Fibroblast of mammary gland (primary cell): ENCODE data around the gene KRTAP26-1.

Experiments
- DNase-seq: peaks from one replicate; pipeline ENCODE4 v3.0.0-alpha.2; 2010; ENCODE audit warnings: low read depth
- H3K4me3 ChIP-seq: 2 replicates; pipeline ENCODE4 v1.5.1; 2011; ENCODE audit warnings: low read depth, mild to moderate bottlenecking, low read length, moderate library complexity; ENCODE audit not compliant: control insufficient read depth
- TF ChIP-seq, protein P1 (sequence below): conservative IDR thresholded peaks from 2 replicates; pipeline ENCODE4 v1.5.1; 2011; ENCODE audit warnings: low read depth, low read length, inconsistent platforms; ENCODE audit not compliant: control insufficient read depth, insufficient read depth

KRTAP26-1 gene

DNA sequence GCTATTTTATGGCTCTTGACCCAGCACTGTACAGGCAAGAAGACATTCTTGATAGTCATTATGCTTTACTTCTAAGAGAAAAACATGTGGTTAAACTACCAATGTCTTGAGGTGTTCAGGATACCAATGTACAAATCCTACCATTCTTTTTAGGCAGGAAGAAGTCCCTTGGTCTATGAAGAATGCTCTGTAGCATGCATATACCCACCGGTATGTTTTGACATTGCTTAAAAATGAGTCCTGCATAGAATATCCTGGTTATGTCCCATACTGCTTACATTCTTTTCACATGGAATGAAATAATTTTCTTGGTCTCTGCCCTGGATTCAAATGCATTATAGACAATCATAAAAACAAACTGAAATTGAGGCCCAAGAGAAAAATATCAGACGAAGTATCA, 12.6 kb upstream of the KRTAP26-1 start:
- TF ChIP-seq, protein P1, sequence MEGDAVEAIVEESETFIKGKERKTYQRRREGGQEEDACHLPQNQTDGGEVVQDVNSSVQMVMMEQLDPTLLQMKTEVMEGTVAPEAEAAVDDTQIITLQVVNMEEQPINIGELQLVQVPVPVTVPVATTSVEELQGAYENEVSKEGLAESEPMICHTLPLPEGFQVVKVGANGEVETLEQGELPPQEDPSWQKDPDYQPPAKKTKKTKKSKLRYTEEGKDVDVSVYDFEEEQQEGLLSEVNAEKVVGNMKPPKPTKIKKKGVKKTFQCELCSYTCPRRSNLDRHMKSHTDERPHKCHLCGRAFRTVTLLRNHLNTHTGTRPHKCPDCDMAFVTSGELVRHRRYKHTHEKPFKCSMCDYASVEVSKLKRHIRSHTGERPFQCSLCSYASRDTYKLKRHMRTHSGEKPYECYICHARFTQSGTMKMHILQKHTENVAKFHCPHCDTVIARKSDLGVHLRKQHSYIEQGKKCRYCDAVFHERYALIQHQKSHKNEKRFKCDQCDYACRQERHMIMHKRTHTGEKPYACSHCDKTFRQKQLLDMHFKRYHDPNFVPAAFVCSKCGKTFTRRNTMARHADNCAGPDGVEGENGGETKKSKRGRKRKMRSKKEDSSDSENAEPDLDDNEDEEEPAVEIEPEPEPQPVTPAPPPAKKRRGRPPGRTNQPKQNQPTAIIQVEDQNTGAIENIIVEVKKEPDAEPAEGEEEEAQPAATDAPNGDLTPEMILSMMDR: no peak
- no peak for DNase-seq

DNA sequence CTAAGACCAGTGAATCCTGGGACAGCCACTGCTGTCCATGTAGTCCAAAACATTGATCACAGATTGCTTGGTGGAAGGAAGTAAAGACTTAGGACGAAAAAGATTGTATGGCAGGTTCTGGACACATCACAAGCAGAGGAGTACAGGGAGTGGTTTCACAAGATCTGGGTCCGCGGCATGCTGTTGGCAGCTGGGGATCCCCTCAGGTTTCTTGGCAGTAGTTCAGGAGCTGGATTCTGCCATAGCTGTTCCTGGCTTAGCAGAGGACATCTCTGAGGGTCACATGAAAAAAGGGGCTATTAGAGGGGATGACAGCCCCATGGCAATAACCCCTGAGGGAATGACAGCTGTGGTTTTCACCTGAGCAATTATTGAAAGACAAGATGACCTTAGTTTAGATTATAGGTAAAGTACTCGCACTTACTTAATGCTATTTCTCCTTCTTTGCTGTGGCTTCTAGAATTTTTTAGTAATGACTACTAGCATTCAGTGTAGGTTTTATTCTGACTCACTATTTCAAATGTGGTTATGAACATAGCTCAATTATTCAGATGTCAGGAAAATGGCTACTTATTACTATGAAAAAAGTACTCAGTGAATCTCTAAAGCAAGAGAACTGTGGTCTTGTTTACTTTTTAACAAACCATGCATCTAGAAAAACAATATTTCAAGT, 9.2 kb upstream of the KRTAP26-1 start:
- no peak overlapping the region for H3K4me3 ChIP-seq
- TF ChIP-seq, protein P1: no peak
- no peak for DNase-seq

More for the DNA sequence above, 12.6 kb upstream of the KRTAP26-1 start:
- H3K4me3 ChIP-seq: no peak overlapping the region

DNA sequence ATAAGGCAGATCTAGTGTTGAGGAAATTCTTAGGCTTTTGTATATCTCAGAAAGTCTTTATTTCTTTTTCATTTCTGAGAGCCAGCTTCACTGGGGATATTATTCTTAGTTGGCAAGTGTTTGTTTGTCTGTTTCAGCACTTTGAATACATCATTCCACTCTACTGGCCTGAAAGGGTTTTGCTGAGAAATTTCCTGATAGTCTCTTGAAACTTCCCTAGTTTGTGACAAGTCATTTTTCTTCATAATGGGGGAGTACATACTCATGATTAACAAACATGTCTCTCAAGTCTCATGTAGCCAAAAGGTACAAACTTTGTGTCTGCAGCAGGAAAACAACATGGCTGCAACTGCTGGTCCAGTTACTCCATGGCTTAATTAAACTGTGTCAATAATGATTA, 6.3 kb upstream of the KRTAP26-1 start:
- no peak overlapping the region for H3K4me3 ChIP-seq
- TF ChIP-seq, protein P1: no peak
- no peak for DNase-seq

DNA sequence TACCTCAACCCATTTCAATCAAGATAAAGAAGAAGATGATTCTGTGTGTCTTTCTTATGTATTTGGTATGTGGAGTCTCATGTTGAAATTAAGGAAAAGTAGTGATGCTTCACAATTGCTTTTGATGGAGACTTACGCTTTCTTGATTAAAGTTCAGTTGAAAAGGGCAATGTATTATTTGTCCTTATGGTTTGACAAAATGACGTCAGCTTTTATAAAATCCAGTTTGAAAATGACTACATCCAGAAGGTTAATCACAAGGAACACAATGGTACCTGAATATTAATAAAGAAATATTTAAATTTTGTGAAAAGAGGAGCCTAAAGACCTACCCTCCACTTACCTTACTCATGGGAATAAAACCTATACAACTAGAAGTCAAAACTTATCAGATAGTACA, 4.4 kb downstream of the KRTAP26-1 start:
- TF ChIP-seq, protein P1: no peak
- H3K4me3 ChIP-seq: no peak overlapping the region
- no peak for DNase-seq

DNA sequence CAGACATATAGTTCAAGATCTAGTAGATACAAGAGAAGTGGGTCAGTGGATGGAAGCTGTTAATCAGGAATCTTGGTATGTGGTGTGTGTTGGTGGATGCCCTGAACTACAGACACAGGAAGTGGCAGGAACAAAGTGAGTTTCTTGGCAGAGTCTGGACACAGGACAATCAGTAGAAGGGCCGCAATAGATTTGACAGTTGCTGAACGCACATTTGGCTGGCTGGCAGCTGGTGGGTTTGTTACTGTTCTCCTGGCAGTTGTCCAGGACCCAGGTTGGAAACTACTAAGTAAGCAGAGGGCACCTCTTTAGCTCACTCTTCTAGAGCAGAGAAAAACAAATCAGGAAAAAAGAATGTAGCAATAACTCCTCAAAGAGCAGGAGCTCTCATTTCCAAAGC, 13.2 kb downstream of the KRTAP26-1 start:
- no peak for DNase-seq
- TF ChIP-seq, protein P1: no peak
- H3K4me3 ChIP-seq: no peak overlapping the region

DNA sequence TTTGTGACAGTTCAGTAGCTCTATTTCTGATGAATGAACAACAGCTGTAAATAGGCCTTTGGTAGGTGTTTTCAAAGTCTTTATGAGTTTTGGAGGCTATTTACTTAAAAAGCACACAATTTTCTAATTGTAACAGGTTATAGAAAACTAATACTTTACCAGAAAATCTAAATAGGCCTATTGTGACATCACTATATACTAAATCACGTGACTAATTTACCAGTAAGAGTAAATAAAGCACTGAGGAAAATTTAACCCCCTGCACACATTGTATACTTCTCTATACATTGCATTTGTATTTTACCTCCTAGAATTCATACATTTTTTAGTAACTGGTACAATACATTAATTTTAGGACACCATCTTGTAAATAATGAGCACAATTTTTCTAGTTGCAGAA, 15.0 kb downstream of the KRTAP26-1 start:
- DNase-seq: no peak
- TF ChIP-seq, protein P1: no peak
- no peak overlapping the region for H3K4me3 ChIP-seq

DNA sequence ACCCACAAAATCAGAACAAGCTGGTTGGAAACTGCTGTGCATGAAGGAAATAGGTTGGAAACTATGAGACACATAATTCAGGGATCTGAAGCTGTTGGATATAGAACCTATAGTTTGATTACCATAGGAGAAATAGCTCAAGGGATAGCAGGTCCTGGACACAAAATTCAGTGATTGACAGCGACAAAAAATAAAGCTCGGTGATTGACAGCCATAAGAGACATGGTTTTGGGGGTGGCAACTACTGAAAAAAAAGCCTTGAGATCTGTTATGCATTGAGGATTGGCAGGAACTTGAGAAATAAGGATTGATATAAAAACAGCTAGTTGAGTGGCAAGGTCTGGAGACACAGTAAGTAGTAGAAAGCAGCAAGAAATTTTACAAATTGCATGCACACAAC, 30.9 kb downstream of the KRTAP26-1 start, which contains the start of gene KRTAP25-1:
Gene KRTAP25-1, minus strand, starts transcription at position 300 of the 400 bp plus-strand sequence. Its CDS starts 24 bp downstream, at position 276.
- no peak within 1 kb of the TSS for H3K4me3 ChIP-seq
- no peak for DNase-seq
- TF ChIP-seq, protein P1: no peak
